Forelimb muscle (tissue), 1 donor: ENCODE results near the gene SPINK6. TPM values are rescaled to one million over a fixed set of nuclear protein-coding genes. Genes with fewer than 3 reads are reported as not detected.

ENCODE experiments used
- DNase-seq: peaks from one replicate; pipeline ENCODE4 v3.0.0-alpha.2; 2013; ENCODE audit warnings: low read depth
- polyA plus RNA-seq: library from polyadenylated mRNA; unstranded; fragments of 120-200 nt; gene quantifications from one replicate; pipeline ENCODE4 v1.2.1, GENCODE V29; 2013; ENCODE audit not compliant: insufficient read length

SPINK6 gene
- polyA plus RNA-seq, 1 donor = not detected

DNA sequence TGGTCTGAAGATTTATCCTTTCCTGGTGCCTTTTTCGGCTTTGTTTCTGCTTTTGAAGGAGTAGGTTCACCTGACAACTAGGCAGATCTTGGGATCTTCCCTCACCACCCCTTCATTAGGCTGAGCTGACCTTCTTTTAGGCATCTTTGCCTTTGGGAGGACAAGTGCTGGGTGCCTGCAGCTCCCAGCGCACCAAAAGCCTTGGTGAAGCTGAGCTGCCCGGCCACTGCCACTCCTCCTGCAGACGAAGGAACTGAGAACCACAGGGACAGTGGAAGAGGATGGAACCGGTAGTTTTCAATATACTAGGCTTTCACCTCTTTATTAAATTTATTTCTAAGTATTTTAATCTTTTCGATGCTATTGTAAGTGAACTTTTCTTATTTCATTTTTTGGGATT is 18.7 kb downstream of the SPINK6 start:
- DNase-seq = no peak

DNA sequence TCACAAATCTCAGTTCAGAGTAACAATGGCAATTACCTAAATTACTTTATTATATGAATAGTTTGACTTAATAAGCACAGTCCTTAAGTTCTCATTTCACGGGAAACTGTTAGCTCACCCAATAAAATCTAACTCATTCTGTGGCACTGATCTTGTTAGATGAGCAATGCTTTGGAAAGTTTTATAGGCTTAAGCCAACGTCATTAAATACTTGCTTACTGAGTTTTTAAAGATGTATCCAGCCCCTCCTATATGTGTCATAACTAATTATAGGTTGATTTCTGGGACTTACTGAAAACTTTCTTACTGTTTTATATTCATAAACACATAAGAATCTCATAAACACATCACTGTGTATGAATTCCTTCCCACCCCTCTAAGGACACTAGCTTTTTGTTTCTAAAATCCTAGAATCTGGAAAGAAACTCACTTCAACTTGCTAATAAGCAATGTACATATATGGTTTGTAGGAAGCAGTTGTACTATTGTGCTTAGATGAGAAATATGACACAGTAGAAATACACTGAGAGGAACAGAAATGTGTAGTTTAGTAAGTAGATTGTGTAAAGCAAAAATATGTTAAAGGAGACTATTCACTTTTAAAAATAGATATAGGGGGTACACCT is 21.4 kb downstream of the SPINK6 start:
- DNase-seq = no peak

DNA sequence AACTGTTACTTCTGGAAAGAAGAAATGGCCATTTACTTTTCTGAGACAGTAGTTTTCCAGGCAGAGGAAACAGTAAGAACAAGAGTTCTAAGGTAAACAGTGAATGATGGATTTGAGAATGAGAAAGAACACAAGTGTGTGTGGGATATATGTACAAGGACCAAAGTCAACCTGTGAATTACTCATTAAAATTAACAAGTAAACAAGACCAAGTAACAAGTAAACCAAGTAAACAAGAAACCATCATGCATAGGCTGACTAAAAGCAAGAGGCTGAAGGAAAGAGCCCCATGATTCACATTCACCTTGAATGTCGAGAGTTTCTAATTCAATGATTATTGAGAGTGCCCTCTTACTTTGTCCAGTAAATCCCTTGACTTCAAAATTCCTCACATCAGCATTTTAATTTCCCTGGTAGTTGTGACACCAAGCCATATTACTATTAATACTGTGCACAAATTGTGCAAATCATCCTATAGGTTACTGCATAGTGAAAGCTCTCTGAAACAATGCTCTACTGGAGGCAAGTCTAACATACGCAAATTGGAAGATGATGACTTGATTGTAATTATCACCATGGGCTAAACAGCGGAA is 25.6 kb downstream of the SPINK6 start:
- DNase-seq = no peak

DNA sequence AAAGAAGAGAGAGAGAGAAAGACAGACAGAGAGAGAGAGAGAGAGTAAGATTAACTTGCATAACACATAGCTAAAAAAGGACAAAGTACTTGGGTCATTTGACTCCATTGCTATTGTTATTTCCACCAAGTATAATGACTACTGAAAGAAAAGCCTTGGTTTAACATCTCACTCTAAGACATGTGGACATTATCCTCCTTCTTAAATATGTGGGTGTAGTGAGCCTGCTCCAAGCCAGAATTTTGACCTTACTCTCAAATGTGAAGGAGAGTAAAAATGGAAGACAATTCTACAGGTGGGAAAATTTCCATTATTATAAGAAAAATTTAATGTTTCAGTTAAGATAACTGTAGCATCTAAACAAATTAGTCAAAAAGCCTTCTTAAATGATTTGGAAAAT is 27.0 kb downstream of the SPINK6 start:
- DNase-seq = no peak

DNA sequence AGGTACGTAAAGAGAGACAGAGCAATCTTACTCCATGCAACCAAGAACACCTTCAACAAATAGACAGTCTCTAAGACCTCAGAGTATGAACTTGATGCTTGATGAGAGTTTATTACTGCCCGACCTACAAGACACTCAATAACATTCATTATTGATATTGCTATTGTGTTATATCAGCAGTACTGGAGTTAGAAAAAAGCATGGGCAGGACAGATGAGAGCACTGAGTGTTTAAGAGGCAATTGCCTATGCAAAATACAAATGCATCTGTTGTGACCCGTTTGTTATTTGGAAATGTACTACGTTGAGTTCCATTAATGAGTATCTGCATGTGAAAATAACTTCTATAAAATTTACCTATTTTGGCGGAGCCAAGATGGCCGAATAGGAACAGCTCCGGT is 27.4 kb downstream of the SPINK6 start:
- no peak for DNase-seq

DNA sequence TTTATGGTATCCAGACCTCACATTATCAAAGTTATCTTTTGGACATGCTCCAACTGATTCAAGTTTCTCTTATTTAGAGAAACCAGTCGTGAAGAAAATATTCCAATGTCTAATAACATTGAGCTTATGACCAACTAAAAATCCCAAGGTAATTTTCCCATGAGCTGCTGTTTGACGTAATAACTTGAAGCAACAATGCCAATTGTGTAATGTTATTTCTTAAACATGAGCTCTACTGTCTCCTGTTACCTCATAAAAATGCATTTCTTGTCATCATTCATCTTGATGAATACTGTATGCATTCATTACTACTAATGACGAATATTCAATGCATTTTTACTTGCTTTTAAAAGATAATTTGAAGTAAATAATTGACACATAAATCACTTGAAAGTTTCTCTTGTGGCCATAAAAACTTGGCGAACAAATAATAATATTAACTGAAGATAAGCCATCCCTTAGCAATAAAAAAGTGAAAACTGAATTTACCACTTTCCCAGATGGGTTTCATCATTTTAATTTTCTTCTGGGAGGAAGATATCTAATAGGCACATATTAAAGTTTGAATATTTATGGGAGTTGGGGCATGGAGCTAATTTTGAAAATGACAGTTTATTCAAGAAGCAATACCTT is 35.1 kb downstream of the SPINK6 start:
- no peak for DNase-seq

DNA sequence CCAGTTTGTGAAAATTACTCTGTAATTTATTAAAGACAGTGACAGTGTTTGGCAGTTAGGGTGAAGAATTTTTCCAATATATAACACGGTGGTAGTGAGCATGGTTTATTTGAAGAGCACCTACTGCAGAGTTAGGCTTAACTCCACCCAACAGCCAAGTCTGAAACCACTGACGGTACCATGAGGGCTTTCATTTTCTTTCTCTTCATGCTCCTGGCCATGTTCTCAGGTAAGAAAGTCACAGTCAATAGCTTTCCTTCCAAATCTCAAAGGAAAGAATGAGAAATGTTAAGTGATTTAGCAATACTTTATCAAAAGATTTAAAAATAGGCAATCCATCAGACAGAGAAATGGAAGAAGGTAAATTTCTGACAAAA is 35.6 kb downstream of the SPINK6 start, which contains the start of gene MARCOL:
TSS of gene MARCOL (plus strand) at position 108 of the 377 bp plus-strand sequence. CDS start at position 181, 73 bp downstream.
- no peak for DNase-seq

DNA sequence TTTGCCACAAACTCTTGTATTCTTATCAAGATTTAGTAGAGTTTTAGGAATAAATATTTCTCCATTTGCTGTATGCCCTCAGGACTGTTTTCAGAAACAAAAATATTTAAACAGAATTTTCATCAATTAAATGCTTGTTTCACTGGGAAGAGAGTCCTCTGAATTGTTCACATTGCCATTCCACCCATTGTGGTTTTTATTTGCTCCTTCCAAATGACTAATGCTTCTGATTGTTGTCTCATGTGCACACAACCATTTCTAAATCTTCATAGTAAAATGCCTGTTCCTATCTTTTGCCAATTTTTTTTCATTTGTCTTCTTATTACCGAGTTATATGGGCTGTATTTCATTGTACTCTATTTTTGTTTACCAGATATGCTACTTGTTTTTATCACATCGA is 46.1 kb downstream of the SPINK6 start:
- DNase-seq = no peak

DNA sequence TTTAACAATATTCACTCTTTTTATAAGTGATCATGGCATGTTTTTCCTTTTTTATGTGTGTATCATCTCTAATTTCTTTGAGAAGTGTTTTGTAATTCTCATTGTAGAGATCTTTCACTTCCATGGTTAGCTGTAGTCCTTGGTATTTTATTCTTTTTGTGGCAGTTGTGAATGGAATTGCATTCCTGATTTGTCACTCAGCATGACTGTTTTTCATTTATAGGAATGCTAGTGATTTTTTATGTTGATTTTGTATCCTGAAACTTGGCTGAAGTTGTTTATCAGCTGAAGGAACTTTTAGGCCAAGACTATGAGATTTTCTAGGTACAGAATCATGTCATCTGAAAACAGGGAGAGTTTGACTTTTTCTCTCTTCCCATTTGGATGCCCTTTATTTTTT is 52.6 kb downstream of the SPINK6 start:
- DNase-seq = no peak

DNA sequence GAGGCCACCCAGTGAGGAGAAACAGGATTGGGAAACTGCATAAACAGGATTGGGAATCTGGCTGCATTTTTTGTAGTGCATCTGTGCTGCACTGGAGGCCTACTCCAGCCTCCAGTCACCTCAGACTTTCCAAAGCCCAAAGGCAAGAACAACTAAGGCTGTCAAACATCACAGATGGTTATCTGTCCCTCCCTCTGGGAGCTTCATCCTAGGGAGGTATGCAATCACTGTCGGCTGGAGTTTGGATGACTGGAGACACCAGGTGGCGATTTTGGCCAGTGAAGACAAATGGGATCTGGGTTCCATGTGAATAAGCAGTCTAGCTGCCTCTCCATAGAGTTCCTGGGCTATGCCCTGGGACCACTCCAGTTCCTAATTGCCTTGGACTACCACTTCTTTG is 56.4 kb downstream of the SPINK6 start:
- DNase-seq = no peak

DNA sequence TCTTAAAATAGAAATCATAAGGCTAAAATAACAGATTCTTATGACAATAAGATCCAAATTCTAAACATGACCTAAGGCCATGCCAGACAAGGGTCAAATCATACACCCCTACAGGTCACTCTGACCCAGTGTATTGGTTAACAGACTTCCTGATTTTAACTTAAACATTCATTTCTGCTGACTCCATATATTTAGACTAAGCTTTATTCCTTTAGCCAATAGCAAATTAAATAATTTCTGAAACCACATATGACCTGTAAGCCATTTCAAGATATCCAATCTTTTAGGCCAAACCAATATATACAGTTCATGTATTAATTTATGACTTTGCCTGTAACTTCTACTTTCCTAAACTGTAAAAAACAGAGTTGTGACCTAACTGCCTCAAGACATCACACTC is 58.4 kb downstream of the SPINK6 start:
- no peak for DNase-seq

Other genes with a start within 250 kb of the SPINK6 start
- gene SPINK5, start 139.1 kb upstream of the SPINK6 start, polyA plus RNA-seq = not detected
- gene SPINK14, start 34.5 kb upstream of the SPINK6 start, polyA plus RNA-seq = not detected
- not detected for gene MARCOL, start 35.5 kb downstream of the SPINK6 start, polyA plus RNA-seq
- 0.33 TPM for gene SPINK13, start 65.8 kb downstream of the SPINK6 start, polyA plus RNA-seq
- 0.23 TPM for gene SPINK7, start 109.4 kb downstream of the SPINK6 start, polyA plus RNA-seq
- not detected for gene SPINK9, start 132.5 kb downstream of the SPINK6 start, polyA plus RNA-seq
- gene FBXO38, start 180.9 kb downstream of the SPINK6 start, polyA plus RNA-seq = 26.4 TPM